Measurements from ENCODE around the gene ZBTB40.

Gene ZBTB40

DNA sequence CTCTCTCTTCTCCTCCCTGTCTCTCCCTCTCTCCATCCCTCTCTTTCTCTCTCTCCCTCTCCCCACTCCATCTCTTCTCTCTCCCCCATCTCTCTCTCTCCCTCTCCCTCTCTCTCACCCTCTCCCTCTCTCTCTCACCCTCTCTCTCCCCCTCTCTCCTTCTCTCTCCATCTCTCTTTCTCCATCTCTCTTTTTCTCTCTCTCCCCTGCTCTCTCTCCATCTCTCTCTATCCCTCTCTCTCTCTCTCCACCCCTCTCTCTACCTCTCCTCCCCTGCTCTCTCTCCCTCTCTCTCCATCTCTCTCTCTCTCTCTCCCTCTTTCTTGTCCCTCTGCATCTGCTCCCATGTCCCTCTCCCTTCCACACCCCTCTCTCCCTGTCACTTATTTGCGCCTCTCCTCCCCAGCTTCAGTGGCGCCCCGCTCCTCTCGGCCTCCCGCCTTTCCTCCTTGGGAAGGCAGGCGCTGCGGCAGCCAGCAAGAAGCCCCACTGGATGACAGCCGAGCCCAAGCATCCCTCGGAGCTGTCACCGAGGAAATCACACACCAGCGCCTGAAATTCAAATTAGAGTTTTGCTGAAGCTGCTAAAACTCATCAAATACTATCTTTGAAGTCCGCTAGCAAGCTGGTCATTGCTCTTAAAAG is 96.3 kb downstream of the ZBTB40 start:
- no peak for DNase-seq (ENCODE audit: low read depth)
- H3K4me3 ChIP-seq (ENCODE audit: low read length) = no peak overlapping the region
- TF ChIP-seq, protein P1, sequence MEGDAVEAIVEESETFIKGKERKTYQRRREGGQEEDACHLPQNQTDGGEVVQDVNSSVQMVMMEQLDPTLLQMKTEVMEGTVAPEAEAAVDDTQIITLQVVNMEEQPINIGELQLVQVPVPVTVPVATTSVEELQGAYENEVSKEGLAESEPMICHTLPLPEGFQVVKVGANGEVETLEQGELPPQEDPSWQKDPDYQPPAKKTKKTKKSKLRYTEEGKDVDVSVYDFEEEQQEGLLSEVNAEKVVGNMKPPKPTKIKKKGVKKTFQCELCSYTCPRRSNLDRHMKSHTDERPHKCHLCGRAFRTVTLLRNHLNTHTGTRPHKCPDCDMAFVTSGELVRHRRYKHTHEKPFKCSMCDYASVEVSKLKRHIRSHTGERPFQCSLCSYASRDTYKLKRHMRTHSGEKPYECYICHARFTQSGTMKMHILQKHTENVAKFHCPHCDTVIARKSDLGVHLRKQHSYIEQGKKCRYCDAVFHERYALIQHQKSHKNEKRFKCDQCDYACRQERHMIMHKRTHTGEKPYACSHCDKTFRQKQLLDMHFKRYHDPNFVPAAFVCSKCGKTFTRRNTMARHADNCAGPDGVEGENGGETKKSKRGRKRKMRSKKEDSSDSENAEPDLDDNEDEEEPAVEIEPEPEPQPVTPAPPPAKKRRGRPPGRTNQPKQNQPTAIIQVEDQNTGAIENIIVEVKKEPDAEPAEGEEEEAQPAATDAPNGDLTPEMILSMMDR (IDR thresholded peaks at IDR 0.05; ENCODE audit: insufficient read depth, low read depth, low read length, missing control alignments) = no peak

DNA sequence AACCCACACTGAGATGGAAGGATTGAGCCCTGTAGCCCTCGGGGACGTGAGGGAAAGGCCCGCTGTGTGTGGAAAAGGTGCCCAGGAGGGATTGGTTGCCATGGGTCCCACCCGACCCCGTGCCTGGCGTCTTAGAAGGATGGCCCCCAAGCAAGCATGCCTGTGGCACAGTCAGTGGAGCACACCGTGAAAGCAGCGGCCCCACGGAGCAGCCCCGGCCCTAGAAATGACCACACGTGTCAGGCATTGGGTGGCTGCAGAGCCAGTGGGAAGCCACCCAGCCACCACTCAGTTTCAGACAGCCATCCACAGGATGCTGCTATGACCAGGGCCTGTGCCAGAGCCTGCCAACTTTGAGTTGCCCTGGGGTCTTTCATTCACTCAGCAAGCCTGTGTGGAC is 98.4 kb downstream of the ZBTB40 start:
- H3K4me3 ChIP-seq (ENCODE audit: low read length) = no peak overlapping the region
- no peak for DNase-seq (ENCODE audit: low read depth)
- TF ChIP-seq, protein P1 (IDR thresholded peaks at IDR 0.05; ENCODE audit: insufficient read depth, low read depth, low read length, missing control alignments) = no peak

DNA sequence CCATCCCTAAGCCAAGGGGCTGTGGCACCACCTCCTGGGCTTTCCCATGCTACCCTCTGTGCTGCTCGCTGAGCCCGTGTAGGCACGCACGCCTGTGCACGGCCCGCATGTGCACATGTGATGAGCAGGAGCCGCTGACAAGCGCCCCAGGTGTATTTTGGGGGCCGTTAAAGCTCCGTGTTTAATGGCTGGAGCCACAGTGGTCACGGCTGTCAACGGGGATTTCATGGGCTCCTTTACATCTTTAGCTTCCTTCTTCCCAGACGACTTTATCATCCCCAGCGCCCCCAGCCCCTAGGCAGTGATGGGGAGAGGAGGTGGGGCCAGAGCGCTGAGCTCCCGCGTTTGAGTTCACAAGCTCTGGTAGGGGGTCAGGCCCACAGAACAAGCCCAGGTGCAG is 99.9 kb downstream of the ZBTB40 start:
- H3K4me3 ChIP-seq (ENCODE audit: low read length) = no peak overlapping the region
- no peak for DNase-seq (ENCODE audit: low read depth)
- TF ChIP-seq, protein P1 (IDR thresholded peaks at IDR 0.05; ENCODE audit: insufficient read depth, low read depth, low read length, missing control alignments) = no peak

DNA sequence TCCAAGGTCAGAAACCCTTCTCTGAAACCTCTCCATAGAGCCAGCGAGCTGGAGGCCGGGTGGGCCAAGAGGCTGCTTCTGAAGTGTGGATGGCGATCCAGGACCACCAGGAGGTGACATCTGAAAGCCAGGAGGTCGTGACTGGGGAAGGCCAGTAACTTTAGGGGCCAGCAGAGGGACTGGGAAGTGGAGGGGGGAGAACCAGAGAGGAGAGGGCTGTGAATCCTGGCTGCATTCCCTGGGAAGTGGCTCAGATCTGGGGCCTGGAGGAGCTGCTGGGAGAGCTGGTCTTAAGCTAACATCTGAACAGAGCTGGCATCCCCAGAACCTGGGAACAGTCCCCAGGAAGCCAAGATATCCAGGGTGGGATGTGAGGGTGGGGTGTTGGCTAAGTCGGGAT is 100.4 kb downstream of the ZBTB40 start:
- H3K4me3 ChIP-seq (ENCODE audit: low read length) = no peak overlapping the region
- TF ChIP-seq, protein P1 (IDR thresholded peaks at IDR 0.05; ENCODE audit: insufficient read depth, low read depth, low read length, missing control alignments) = no peak
- no peak for DNase-seq (ENCODE audit: low read depth)

DNA sequence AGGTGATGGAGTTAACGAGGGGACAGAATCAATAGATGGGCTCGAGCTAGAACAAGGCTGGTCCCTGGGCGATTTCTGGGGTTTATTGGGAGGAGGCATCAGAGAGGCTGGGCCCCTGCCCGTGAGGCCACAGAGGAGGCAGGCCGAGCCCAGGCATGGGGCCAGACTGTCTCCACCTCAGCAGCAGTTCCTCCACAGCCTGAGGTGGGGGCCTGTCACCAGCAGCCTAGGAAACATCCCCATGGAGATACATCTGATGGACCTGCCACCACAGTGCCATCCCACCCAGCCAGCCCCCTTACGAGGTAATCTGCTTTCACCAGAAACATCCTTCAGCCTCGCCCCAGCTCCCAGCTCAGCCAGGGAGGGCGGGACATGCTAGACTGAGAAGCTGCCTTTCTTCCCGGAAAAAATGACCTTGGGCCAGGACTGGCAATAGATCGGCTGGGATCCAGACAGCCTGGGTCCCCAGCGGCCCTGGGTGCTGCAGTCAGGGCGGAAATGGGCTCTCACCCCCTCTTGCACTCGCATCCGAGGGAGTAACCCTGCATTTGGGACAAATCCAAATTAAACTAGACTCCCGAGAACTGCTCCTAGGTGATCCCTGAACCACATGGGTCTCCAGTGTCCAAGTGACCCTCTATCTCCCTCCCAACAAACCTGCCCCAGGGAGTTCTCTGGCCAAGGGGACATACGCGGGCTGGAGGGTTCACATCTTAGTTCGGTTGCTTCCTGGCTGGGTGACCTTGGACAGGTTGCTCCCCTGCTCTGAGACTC is 101.6 kb downstream of the ZBTB40 start:
- H3K4me3 ChIP-seq (ENCODE audit: low read length) = no peak overlapping the region
- TF ChIP-seq, protein P1 (IDR thresholded peaks at IDR 0.05; ENCODE audit: insufficient read depth, low read depth, low read length, missing control alignments) = no peak
- DNase-seq (ENCODE audit: low read depth) = no peak

DNA sequence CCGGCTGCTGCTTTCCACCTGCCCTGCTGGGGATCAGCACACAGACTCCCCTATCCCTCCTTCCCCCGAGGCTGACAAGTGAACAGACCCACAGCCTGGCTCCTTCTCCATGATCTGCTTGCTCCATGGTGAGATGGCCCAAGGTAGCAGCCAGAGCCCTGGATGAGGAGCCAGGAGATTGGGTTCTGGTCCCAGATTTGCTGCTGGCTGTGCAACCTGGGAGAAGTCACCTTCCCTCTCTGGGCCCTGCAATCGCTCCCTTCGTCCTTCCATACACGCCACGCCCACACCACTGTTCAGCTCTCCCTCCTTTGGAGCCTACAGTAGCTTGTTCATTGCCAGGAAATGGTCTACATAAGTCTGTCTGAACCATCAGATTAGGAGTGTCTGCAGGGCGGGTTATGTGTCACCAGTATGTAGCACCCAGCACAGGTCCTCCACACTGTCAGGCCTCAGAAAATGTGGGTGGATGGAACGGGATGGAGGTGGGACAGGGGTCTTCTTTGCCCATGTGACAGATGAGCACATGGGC is 102.4 kb downstream of the ZBTB40 start:
- H3K4me3 ChIP-seq (ENCODE audit: low read length) = no peak overlapping the region
- no peak for DNase-seq (ENCODE audit: low read depth)
- TF ChIP-seq, protein P1 (IDR thresholded peaks at IDR 0.05; ENCODE audit: insufficient read depth, low read depth, low read length, missing control alignments) = no peak
